ENCODE data around the gene SLC25A47.

Gene SLC25A47

GRCh38 chr14:100375963-100376735, 53.0 kb downstream of the SLC25A47 start, which contains the start of gene WDR25:
Gene WDR25, plus strand, starts transcription at chr14:100376485.
- DNase-seq (ENCODE audit: low spot score), result peak; percentile 96

GRCh38 chr14:100376751-100377171, 53.6 kb downstream of the SLC25A47 start:
- DNase-seq (ENCODE audit: low spot score), result peak; percentile 67

Measured in LoVo (cell line).